HepG2 (cell line): ENCODE results near the gene MCM8. TPM values are rescaled to one million over a fixed set of nuclear protein-coding genes. Genes with fewer than 3 reads are reported as not detected.

Source experiments
- ATAC-seq: fragments of 200-7000 bp; cut with Tn5 transposase; 3 replicates; pipeline ENCODE4 v1.9.1; 2020; ENCODE audit warnings: mild to moderate bottlenecking, moderate library complexity
- BruUV-seq: library from RNA; stranded (reverse); fragments of 400-500 nt; replicated peaks from 2 replicates; lab custom pipeline; 2021; lab: Mats Ljungman, UMichigan
- CTCF ChIA-PET: fragments of 300-600 bp; formaldehyde crosslinking; extraction: SDS; loops from one replicate; lab custom pipeline; 2021; ENCODE audit warnings: low total read pairs, inconsistent platforms, low intra/inter-chr PET ratio; lab: Yijun Ruan, JAX
- POLR2A ChIA-PET: fragments of 350-600 bp; sonication (Branson Sonifier 250); formaldehyde crosslinking; loops from one replicate; lab custom pipeline; 2020; ENCODE audit warnings: antibody characterized with exemption, inconsistent platforms; lab: Yijun Ruan, JAX
- DNase-seq: peaks from one replicate; pipeline ENCODE4 v3.0.0-alpha.2; 2015; ENCODE audit warnings: low spot score
- FAIRE-seq: peaks from 3 replicates; lab custom pipeline; 2011; peaks lifted over from hg19 to GRCh38; lab: Jason Lieb, UNC
- H2AFZ ChIP-seq: one replicate; pipeline ENCODE4 v1.6.1; 2011; ENCODE audit warnings: low read length, inconsistent platforms
- H3K27ac ChIP-seq: fragments of 300-600 bp; 3 replicates; pipeline ENCODE4 v1.8.0; 2011; ENCODE audit warnings: mixed run types, mild to moderate bottlenecking, mixed read lengths, low read length, inconsistent platforms; ENCODE audit not compliant: insufficient read depth; ENCODE audit errors: extremely low read length
- H3K27me3 ChIP-seq, 2 experiments: fragments of 200-600 bp in 1 of 2; 2 replicates in 1 of 2; 3 replicates in 1 of 2; pipeline versions ENCODE4 v1.6.0 to v1.8.0; 2011; ENCODE audit warnings: low read length in 2 of 2, mild to moderate bottlenecking in 2 of 2, moderate library complexity in 2 of 2, inconsistent platforms in 1 of 2; ENCODE audit not compliant: insufficient read depth in 2 of 2, control insufficient read depth in 1 of 2
- H3K36me3 ChIP-seq, 2 experiments: fragments of 200-600 bp in 1 of 2; replicated peaks in 1 of 2; 2 replicates in 1 of 2; 3 replicates in 1 of 2; pipeline versions ENCODE4 v1.5.1 to v1.8.0; 2011; ENCODE audit warnings: low read length in 2 of 2, inconsistent platforms in 1 of 2; ENCODE audit not compliant: insufficient read depth in 2 of 2, control insufficient read depth in 1 of 2
- H3K4me1 ChIP-seq: 2 replicates; pipeline ENCODE4 v1.5.1; 2012; ENCODE audit warnings: low read length, inconsistent platforms; ENCODE audit not compliant: insufficient read depth
- H3K4me2 ChIP-seq: 2 replicates; pipeline ENCODE4 v1.6.0; 2011; ENCODE audit warnings: low read depth, low read length, inconsistent platforms
- H3K4me3 ChIP-seq, 3 experiments: fragments of 200-600 bp in 1 of 3; sonication (generic), shearing (Covaris generic) in 1 of 3; replicated peaks in 1 of 3; 2 replicates each; pipeline ENCODE4 v1.5.1; 2011 to 2016; ENCODE audit warnings: low read length in 3 of 3, inconsistent platforms in 2 of 3, low read depth in 2 of 3, mild to moderate bottlenecking in 2 of 3, control low read depth in 1 of 3, mixed read lengths in 1 of 3; ENCODE audit not compliant: insufficient read depth in 1 of 3
- H3K79me2 ChIP-seq: one replicate; pipeline ENCODE4 v1.6.1; 2011; ENCODE audit warnings: low read length, inconsistent platforms; ENCODE audit not compliant: insufficient read depth
- H3K9ac ChIP-seq: 2 replicates; pipeline ENCODE4 v1.6.0; 2011; ENCODE audit warnings: mild to moderate bottlenecking, low read depth, low read length, inconsistent platforms; ENCODE audit not compliant: insufficient read depth
- H3K9me3 ChIP-seq: 2 replicates; pipeline ENCODE4 v1.5.1; 2012; ENCODE audit warnings: mild to moderate bottlenecking, low read length
- H4K20me1 ChIP-seq: 2 replicates; pipeline ENCODE4 v1.6.0; 2011; ENCODE audit warnings: inconsistent platforms, mild to moderate bottlenecking, low read length, moderate library complexity; ENCODE audit not compliant: insufficient read depth
- AGO2 ChIP-seq: fragments of 200-400 bp; formaldehyde crosslinking; optimal IDR thresholded peaks from 2 replicates; pipeline ENCODE3; 2017; ENCODE audit warnings: mild to moderate bottlenecking, low read depth, low read length, moderate library complexity
- PLRG1 ChIP-seq: fragments of 450-650 bp; conservative IDR thresholded peaks from 2 replicates; pipeline ENCODE4 v1.6.1; 2016
- RAD21 ChIP-seq: fragments of 450-650 bp; formaldehyde crosslinking; IDR thresholded peaks from 2 replicates; pipeline ENCODE4 v1.5.0; 2020; ENCODE audit warnings: mild to moderate bottlenecking
- RXRB ChIP-seq: IDR thresholded peaks from 2 replicates; pipeline ENCODE4 v1.6.1; 2016; ENCODE audit warnings: borderline replicate concordance, missing genetic modification reagents, missing compliant biosample characterization
- WGBS: methylation state at CpG from one replicate; pipeline ENCODE4 v1.1.6; 2017; ENCODE audit warnings: low lambda C conversion rate; 5-methylcytosine and 5-hydroxymethylcytosine counted together
- in situ Hi-C: cut with HindIII; loops from 2 replicates; pipeline ENCODE4 v1.10.0; 2017; ENCODE audit warnings: low pct_unique_long_range_greater_than_20kb; ENCODE audit not compliant: extremely low pct_ligation_motif_present
- intact Hi-C: fragments of 100-400 bp; cut with micrococcal nuclease; formaldehyde crosslinking; loops from one replicate; pipeline ENCODE4 v1.10.0; 2022; ENCODE audit not compliant: unreplicated experiment
- polyA plus RNA-seq, 8 experiments: library from polyadenylated mRNA; depleted of rRNA in 3 of 8; stranded (reverse) in 7 of 8; unstranded in 1 of 8; fragments of >200 nt; fragmentation: Illumina TruSeq in 4 of 8; extraction: Trizol in 4 of 8; gene quantifications; 2 replicates each; pipeline versions ENCODE4 v1.2.1 to v1.2.3, GENCODE V29; 2011 to 2016; ENCODE audit warnings: low read depth in 4 of 8, missing spikeins in 1 of 8, mixed read lengths in 1 of 8; ENCODE audit not compliant: insufficient read depth in 1 of 8
- total RNA-seq, 5 experiments: library from RNA; depleted of rRNA; stranded (reverse); fragments of >200 nt; fragmentation: Illumina TruSeq; extraction: Trizol; gene quantifications; 2 replicates each; pipeline ENCODE4 v1.2.3, GENCODE V29; 2016; ENCODE audit warnings: low read depth in 1 of 5
- TF ChIP-seq, protein P1 (sequence below): sonication (generic); formaldehyde crosslinking; IDR thresholded peaks from 2 replicates; pipeline ENCODE4 v1.4.0; 2020; ENCODE audit warnings: missing genetic modification reagents

MCM8 gene
- total and polyA plus RNA-seq, 2 of the 13 experiments (the other 11 are each of a cell fraction or from before 2014, with no cell fraction given), result 11.5 to 59.3 TPM

DNA sequence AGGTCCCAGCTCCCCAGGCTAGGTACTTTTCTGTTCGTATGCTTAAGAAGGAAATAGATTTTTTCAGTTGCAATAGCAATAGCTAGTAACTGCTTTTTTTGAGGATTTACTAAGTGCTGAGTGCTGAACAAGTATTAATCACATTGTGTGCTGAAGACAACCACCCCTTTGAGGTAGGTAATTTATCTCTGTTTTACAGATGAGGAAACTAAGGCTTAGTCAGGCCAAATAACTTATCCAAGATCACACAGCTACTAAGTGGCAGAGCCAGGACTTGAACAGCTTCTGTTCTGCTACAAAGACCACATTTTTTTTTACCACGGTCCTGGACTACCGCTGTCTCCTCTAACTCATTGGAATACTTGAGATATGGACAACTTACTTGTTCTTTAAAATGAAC, 63.6 kb downstream of the MCM8 start (continued):
- TF ChIP-seq, protein P1, sequence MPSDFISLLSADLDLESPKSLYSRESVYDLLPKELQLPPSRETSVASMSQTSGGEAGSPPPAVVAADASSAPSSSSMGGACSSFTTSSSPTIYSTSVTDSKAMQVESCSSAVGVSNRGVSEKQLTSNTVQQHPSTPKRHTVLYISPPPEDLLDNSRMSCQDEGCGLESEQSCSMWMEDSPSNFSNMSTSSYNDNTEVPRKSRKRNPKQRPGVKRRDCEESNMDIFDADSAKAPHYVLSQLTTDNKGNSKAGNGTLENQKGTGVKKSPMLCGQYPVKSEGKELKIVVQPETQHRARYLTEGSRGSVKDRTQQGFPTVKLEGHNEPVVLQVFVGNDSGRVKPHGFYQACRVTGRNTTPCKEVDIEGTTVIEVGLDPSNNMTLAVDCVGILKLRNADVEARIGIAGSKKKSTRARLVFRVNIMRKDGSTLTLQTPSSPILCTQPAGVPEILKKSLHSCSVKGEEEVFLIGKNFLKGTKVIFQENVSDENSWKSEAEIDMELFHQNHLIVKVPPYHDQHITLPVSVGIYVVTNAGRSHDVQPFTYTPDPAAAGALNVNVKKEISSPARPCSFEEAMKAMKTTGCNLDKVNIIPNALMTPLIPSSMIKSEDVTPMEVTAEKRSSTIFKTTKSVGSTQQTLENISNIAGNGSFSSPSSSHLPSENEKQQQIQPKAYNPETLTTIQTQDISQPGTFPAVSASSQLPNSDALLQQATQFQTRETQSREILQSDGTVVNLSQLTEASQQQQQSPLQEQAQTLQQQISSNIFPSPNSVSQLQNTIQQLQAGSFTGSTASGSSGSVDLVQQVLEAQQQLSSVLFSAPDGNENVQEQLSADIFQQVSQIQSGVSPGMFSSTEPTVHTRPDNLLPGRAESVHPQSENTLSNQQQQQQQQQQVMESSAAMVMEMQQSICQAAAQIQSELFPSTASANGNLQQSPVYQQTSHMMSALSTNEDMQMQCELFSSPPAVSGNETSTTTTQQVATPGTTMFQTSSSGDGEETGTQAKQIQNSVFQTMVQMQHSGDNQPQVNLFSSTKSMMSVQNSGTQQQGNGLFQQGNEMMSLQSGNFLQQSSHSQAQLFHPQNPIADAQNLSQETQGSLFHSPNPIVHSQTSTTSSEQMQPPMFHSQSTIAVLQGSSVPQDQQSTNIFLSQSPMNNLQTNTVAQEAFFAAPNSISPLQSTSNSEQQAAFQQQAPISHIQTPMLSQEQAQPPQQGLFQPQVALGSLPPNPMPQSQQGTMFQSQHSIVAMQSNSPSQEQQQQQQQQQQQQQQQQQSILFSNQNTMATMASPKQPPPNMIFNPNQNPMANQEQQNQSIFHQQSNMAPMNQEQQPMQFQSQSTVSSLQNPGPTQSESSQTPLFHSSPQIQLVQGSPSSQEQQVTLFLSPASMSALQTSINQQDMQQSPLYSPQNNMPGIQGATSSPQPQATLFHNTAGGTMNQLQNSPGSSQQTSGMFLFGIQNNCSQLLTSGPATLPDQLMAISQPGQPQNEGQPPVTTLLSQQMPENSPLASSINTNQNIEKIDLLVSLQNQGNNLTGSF (CRISPR knock-in tag), result no peak
- TF ChIP-seq RXRB (CRISPR knock-in tag), result no peak

DNA sequence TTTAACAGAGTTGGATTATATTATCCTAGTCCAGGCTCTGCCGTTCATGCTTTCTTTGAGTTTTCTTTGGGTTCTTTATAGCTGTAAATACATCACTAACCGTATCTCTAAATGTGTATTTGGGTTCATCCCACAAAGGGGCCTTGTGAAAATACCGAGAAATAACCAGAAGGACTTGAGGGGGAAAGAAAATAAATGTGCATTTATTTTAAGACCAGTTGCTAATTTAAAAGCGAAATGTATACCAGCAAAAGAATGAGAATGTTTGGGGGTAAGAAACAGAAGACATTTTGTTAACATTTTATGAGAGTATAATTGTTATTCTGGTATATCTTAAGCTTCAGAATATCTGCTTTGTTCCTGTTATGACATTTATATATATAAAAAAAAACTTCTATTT, 64.5 kb downstream of the MCM8 start:
- no TSS peak for BruUV-seq
- no peak overlapping the region for H3K27ac ChIP-seq
- ChIA-PET CTCF (no interaction called here), POLR2A (no interaction called here)
- TF ChIP-seq RAD21 (CRISPR knock-in tag) (no peak), PLRG1 (no peak), AGO2 (peak; percentile 11)
- no peak for DNase-seq
- H2AFZ ChIP-seq, result no peak overlapping the region
- H3K4me2 ChIP-seq, result no peak overlapping the region
- WGBS, result 97% methylated on average over 4 of the region's 4 CpGs
- in situ Hi-C loops (no loop called here), intact Hi-C loops (no loop called here)
- peaks cover 36% of the 10 kb centered on the region for H3K4me1 ChIP-seq
- H3K79me2 ChIP-seq, result peaks cover 96% of the 10 kb centered on the region
- FAIRE-seq, result no peak
- peaks cover 39 to 88% of the 10 kb centered on the region in 2 experiments for H3K36me3 ChIP-seq
- peaks cover 67% of the 10 kb centered on the region for H4K20me1 ChIP-seq
- H3K27me3 ChIP-seq, result no peaks in the 10 kb centered on the region
- H3K9ac ChIP-seq, result no peak overlapping the region
- H3K9me3 ChIP-seq, result no peaks in the 10 kb centered on the region
- H3K4me3 ChIP-seq, result no peak overlapping the region
- ATAC-seq, result no peak
